Measurements from ENCODE around the gene PDZRN3.

Gene PDZRN3

GRCh38 chr3:73624821-73625665 lies at the start of gene PDZRN3:
Gene PDZRN3 (minus strand): TSS chr3:73624941.
- ATAC-seq: peak; percentile 81

GRCh38 chr3:73674280-73674679 lies 49.5 kb upstream of the PDZRN3 start:
- no peak for ATAC-seq
- no peak for TF ChIP-seq OSR1 (CRISPR knock-in tag; IDR thresholded peaks at IDR 0.05)
- TF ChIP-seq TOX (CRISPR knock-in tag; IDR thresholded peaks at IDR 0.05; ENCODE audit: borderline replicate concordance): no peak
- no peak for TF ChIP-seq CREB5 (CRISPR knock-in tag; IDR thresholded peaks at IDR 0.05; ENCODE audit: low read depth)
- TF ChIP-seq PPARA (CRISPR knock-in tag; IDR thresholded peaks at IDR 0.05; ENCODE audit: borderline replicate concordance): no peak
- TF ChIP-seq ESRRG (CRISPR knock-in tag; IDR thresholded peaks at IDR 0.05): no peak

More at GRCh38 chr3:73624821-73625665, at the start of gene PDZRN3:
- TF ChIP-seq PATZ1 (CRISPR knock-in tag; IDR thresholded peaks at IDR 0.05; ENCODE audit: borderline replicate concordance) (no peak), ZFP30 (CRISPR knock-in tag; IDR thresholded peaks at IDR 0.05) (no peak), OSR1 (CRISPR knock-in tag; IDR thresholded peaks at IDR 0.05) (no peak), ESRRG (CRISPR knock-in tag; IDR thresholded peaks at IDR 0.05) (no peak), CREB5 (CRISPR knock-in tag; IDR thresholded peaks at IDR 0.05; ENCODE audit: low read depth) (no peak), TCF4 (CRISPR knock-in tag; IDR thresholded peaks at IDR 0.05; ENCODE audit: borderline replicate concordance) (no peak), ZFP3 (CRISPR knock-in tag; IDR thresholded peaks at IDR 0.05) (no peak), SNAI2 (CRISPR knock-in tag; IDR thresholded peaks at IDR 0.05) (no peak), ZC3H10 (CRISPR knock-in tag; IDR thresholded peaks at IDR 0.05) (no peak), POU6F1 (CRISPR knock-in tag; IDR thresholded peaks at IDR 0.05; ENCODE audit: borderline replicate concordance, low read depth) (no peak), PPARA (CRISPR knock-in tag; IDR thresholded peaks at IDR 0.05; ENCODE audit: borderline replicate concordance) (no peak), CSRNP3 (CRISPR knock-in tag; IDR thresholded peaks at IDR 0.05) (no peak), TSHZ2 (CRISPR knock-in tag; IDR thresholded peaks at IDR 0.05) (no peak)

GRCh38 chr3:73669260-73669659 lies 44.5 kb upstream of the PDZRN3 start:
- TF ChIP-seq TSHZ2 (CRISPR knock-in tag; IDR thresholded peaks at IDR 0.05) (no peak), TCF4 (CRISPR knock-in tag; IDR thresholded peaks at IDR 0.05; ENCODE audit: borderline replicate concordance) (no peak), ZFP3 (CRISPR knock-in tag; IDR thresholded peaks at IDR 0.05) (no peak), OSR1 (CRISPR knock-in tag; IDR thresholded peaks at IDR 0.05) (no peak), ZFP30 (CRISPR knock-in tag; IDR thresholded peaks at IDR 0.05) (no peak), ARNTL (CRISPR knock-in tag; IDR thresholded peaks at IDR 0.05; ENCODE audit: borderline replicate concordance, low read depth) (no peak), ISL1 (CRISPR knock-in tag; IDR thresholded peaks at IDR 0.05) (no peak), ZNF70 (CRISPR knock-in tag; IDR thresholded peaks at IDR 0.05) (no peak), TOX (CRISPR knock-in tag; IDR thresholded peaks at IDR 0.05; ENCODE audit: borderline replicate concordance) (no peak), POU6F1 (CRISPR knock-in tag; IDR thresholded peaks at IDR 0.05; ENCODE audit: borderline replicate concordance, low read depth) (no peak), CREB5 (CRISPR knock-in tag; IDR thresholded peaks at IDR 0.05; ENCODE audit: low read depth) (no peak), ZC3H10 (CRISPR knock-in tag; IDR thresholded peaks at IDR 0.05) (no peak)
- peak; percentile 69 for ATAC-seq
